ENCODE measurements around the gene RNMT.

GRCh38 chr18:13808294-13809042 is 82.0 kb downstream of the RNMT start:
- TF ChIP-seq POLR2A (IDR thresholded peaks at IDR 0.05) (no peak), CTCF (IDR thresholded peaks at IDR 0.05) (no peak)
